Activated CD4-positive, alpha-beta memory T cell treated with anti-CD3 and anti-CD28 coated beads for 36 hours (primary cell): ENCODE measurements around the gene FOXP1. TPM values are rescaled to one million over a fixed set of nuclear protein-coding genes. Genes with fewer than 3 reads are reported as not detected.

Source experiments
- CTCF ChIA-PET: fragments of 350-600 bp; sonication (Branson Sonifier 250); formaldehyde crosslinking; loops from one replicate; lab custom pipeline; 2021; ENCODE audit warnings: antibody characterized with exemption, inconsistent platforms; lab: Charles Lee
- POLR2A ChIA-PET: fragments of 350-600 bp; sonication (Branson Sonifier 250); formaldehyde crosslinking; loops from one replicate; lab custom pipeline; 2021; ENCODE audit warnings: antibody characterized with exemption; lab: Charles Lee
- DNase-seq: peaks from one replicate; pipeline ENCODE4 v3.0.0-alpha.2; 2020
- H3K27ac Mint-ChIP-seq: one replicate; pipeline ENCODE4 v1.8.0; 2021; ENCODE audit warnings: mixed read lengths
- H3K27me3 Mint-ChIP-seq: one replicate; pipeline ENCODE4 v1.8.0; 2021; ENCODE audit warnings: mixed read lengths
- H3K36me3 Mint-ChIP-seq: one replicate; pipeline ENCODE4 v1.8.0; 2021; ENCODE audit warnings: mixed read lengths
- H3K4me1 Mint-ChIP-seq: one replicate; pipeline ENCODE4 v1.8.0; 2021; ENCODE audit warnings: low read depth, mixed read lengths
- H3K4me3 Mint-ChIP-seq: one replicate; pipeline ENCODE4 v1.8.0; 2021; ENCODE audit warnings: mild to moderate bottlenecking, mixed read lengths
- H3K9me3 Mint-ChIP-seq: one replicate; pipeline ENCODE4 v1.8.0; 2021; ENCODE audit warnings: mixed read lengths
- intact Hi-C: fragments of 100-400 bp; cut with micrococcal nuclease; formaldehyde crosslinking; loops from one replicate; pipeline ENCODE4 v1.15.1; 2023
- microRNA-seq: library from miRNA; unstranded; fragments of <30 nt; microRNA quantifications from one replicate; pipeline ENCODE4 v1.2.0, GENCODE V29; 2022; ENCODE audit warnings: borderline number of aligned reads, borderline microRNAs expressed, borderline replicate concordance
- total RNA-seq, 2 experiments: library from RNA; stranded (reverse); gene quantifications; one replicate each; pipeline ENCODE4 v1.2.3, GENCODE V29; 2021

The FOXP1 gene
- total RNA-seq, 2 experiments from 2014 or later, result 94.4 to 102 TPM

DNA sequence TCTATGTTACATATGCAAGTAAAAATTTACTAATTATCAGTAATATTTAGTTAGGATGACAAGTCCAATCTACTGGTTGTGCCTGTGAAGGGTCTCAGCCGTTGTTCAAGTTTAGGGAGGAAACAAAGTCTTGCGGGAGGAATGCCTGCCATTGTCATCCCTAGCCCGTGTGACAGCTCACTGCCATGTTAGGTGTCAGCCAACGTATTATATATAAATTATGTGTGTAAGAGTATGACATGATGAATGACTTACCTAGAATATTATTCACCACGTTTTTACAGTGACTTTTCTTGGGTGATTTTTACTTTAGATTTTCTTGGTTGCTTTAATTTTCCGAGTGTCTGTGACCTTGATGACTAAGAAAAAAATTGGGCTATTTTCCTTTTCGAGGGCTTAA is 656.7 kb downstream of the FOXP1 start:
- Mint-ChIP-seq H3K4me1 (no peaks in the 10 kb centered on the region), H3K27ac (no peak overlapping the region), H3K27me3 (no peaks in the 10 kb centered on the region), H3K36me3 (no peaks in the 10 kb centered on the region), H3K4me3 (no peak overlapping the region), H3K9me3 (peaks cover 7% of the 10 kb centered on the region)
- DNase-seq, result no peak
- intact Hi-C loops, result no loop called here
- ChIA-PET POLR2A (no interaction called here), CTCF (no interaction called here)

DNA sequence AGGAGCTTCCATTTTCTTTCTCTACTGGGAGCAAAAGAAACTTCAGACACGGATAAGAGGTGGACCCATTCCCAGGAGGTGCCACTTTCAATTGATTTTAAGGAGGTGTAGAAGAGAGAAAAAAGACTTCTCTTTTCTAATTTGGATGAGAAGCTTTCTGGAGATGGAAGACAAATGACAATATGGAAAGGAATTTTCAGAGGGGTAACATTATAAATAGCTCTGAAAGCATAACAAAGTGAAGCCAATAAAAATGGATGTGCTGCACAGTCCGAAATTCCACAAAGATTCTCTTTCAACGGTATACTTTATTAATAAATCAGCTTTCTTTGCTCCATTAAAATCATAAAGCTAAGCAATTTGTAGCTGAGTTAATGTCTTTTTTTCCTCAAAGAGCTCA is 663.9 kb downstream of the FOXP1 start:
- Mint-ChIP-seq H3K27ac (no peak overlapping the region), H3K9me3 (peaks cover 7% of the 10 kb centered on the region), H3K4me1 (no peaks in the 10 kb centered on the region), H3K4me3 (no peak overlapping the region), H3K36me3 (no peaks in the 10 kb centered on the region), H3K27me3 (peaks cover 3% of the 10 kb centered on the region)
- no peak for DNase-seq
- POLR2A ChIA-PET, result no interaction called here
- intact Hi-C loops, result no loop called here
- CTCF ChIA-PET, result no interaction called here

DNA sequence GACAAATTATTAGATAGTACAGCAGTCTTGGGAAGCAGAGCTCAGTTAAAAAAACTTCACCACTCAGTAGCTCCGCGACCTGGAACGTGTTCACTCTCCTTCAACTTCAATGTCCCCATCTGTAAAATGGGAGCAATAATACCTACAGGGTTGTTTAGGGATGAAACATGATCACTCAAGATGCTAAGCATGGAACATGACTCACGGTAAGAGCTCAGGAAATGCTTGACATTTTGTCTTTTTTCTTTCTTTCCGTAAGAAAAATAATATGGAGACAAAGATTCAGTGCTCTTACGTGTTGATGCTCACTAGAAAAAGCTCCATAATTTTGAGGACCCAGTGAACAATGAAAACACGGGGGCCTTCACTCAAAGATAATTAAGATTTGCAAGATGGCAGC is 664.4 kb downstream of the FOXP1 start:
- intact Hi-C loops, result no loop called here
- Mint-ChIP-seq H3K27me3 (peaks cover 3% of the 10 kb centered on the region), H3K9me3 (peaks cover 7% of the 10 kb centered on the region), H3K36me3 (no peaks in the 10 kb centered on the region), H3K4me3 (no peak overlapping the region), H3K27ac (no peak overlapping the region), H3K4me1 (no peaks in the 10 kb centered on the region)
- DNase-seq, result no peak
- POLR2A ChIA-PET, result no interaction called here
- CTCF ChIA-PET, result no interaction called here

DNA sequence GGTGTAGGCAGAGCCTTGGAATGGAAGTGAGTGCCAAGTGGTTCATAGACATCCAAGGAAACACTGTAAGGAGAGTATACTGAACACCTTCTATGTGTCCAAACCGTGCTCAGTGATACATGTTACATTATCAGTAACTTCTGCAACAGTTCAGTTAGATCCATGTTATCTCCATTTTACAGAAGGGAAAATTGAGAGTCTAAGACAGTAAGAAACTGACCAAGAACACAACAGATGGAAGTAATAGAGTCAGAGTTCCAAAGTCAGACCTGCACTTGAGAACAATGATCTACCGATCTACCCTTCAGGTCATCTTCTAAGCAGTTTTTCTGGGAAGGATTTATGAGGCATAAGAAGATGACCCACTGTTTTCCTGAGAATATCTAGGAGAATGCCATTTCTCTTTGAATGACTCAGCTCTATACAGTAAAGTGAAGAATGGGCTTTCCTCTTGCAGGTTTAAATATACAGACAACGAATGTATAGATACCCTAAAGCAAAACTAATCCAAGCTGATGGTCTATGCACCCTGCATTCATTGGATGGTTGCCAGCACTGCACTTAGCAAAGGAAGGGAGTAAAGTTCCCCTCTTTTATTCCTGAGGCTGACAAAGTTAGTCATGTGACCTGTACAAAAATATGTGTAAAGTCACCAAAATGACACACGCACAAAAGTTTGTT is 667.0 kb downstream of the FOXP1 start:
- no peaks in the 10 kb centered on the region for H3K36me3 Mint-ChIP-seq
- ChIA-PET POLR2A (no interaction called here), CTCF (no interaction called here)
- H3K27me3 Mint-ChIP-seq, result peaks cover 5% of the 10 kb centered on the region
- no peaks in the 10 kb centered on the region for H3K9me3 Mint-ChIP-seq
- no peak overlapping the region for H3K4me3 Mint-ChIP-seq
- no peak for DNase-seq
- intact Hi-C loops, result no loop called here
- H3K4me1 Mint-ChIP-seq, result no peaks in the 10 kb centered on the region
- H3K27ac Mint-ChIP-seq, result no peak overlapping the region

DNA sequence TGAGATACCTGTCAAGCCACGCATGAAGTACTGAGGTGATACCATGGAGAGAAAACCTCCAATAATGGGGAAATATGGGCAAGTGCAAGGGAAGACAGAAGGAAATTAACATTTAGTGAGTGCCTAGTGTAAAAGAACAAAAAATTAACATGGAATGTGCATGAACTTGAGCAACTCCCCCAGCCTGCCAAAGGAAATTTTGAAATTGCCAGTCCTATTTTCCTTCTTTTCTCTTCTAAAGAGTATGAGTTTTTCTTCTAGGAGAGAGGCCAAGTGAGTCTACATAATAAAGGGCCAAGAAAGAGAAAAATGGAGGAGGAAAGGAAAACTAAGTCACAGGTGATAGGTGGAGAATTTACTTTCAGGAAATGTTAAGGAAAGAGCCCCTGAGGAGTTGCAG is 668.7 kb downstream of the FOXP1 start:
- no peaks in the 10 kb centered on the region for H3K36me3 Mint-ChIP-seq
- no peak overlapping the region for H3K27ac Mint-ChIP-seq
- DNase-seq, result no peak
- ChIA-PET POLR2A (no interaction called here), CTCF (no interaction called here)
- H3K27me3 Mint-ChIP-seq, result peaks cover 8% of the 10 kb centered on the region
- H3K4me3 Mint-ChIP-seq, result no peak overlapping the region
- intact Hi-C loops, result no loop called here
- H3K4me1 Mint-ChIP-seq, result no peaks in the 10 kb centered on the region
- H3K9me3 Mint-ChIP-seq, result no peaks in the 10 kb centered on the region

DNA sequence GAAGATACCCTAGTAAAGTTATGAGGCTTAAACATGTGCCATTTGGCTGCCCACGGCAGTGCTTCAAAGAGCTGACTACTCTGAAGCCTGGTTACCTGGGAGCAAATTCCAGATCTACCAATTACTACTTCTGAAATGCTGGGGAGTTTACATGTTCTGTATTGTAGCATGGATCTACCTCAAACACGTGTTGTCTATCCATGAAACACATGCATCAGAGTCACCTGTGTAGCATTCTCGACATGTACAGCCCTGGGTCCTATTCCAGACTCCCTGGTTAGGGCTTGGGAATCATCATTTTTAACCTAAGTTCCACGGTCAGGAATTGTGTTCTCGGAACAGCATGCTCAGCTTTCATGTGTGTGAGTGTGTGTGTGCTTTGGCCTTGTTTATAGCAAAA is 671.8 kb downstream of the FOXP1 start:
- no peaks in the 10 kb centered on the region for H3K9me3 Mint-ChIP-seq
- no peaks in the 10 kb centered on the region for H3K36me3 Mint-ChIP-seq
- H3K4me3 Mint-ChIP-seq, result no peak overlapping the region
- H3K4me1 Mint-ChIP-seq, result no peaks in the 10 kb centered on the region
- ChIA-PET POLR2A (no interaction called here), CTCF (no interaction called here)
- DNase-seq, result no peak
- intact Hi-C loops, result no loop called here
- no peak overlapping the region for H3K27ac Mint-ChIP-seq
- peaks cover 8% of the 10 kb centered on the region for H3K27me3 Mint-ChIP-seq

DNA sequence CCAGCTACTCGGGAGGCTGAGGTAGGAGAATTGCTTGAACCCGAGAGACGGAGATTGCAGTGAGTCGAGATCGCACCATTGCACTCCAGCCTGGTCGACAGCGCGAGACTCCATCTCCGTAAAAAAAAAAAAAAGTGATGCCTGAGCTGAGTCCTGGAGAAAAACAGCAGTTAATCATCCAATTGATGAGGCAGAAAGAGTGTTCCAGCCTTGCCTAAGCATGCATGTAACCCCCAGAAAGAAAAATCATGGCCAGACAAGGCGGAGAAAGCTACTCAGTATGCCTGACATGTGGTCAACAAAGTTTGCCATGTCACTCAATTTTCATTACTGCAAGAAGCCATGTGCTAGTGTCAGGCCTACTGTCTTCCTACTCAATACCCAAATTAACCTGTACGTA is 678.0 kb downstream of the FOXP1 start:
- intact Hi-C loops, result no loop called here
- no peak overlapping the region for H3K27ac Mint-ChIP-seq
- no peak for DNase-seq
- POLR2A ChIA-PET, result no interaction called here
- H3K9me3 Mint-ChIP-seq, result no peaks in the 10 kb centered on the region
- H3K4me1 Mint-ChIP-seq, result no peaks in the 10 kb centered on the region
- no peak overlapping the region for H3K4me3 Mint-ChIP-seq
- H3K36me3 Mint-ChIP-seq, result no peaks in the 10 kb centered on the region
- H3K27me3 Mint-ChIP-seq, result peaks cover 15% of the 10 kb centered on the region
- CTCF ChIA-PET, result no interaction called here

Small RNA genes within 50 kb of the gene (microRNA-seq; reads per million reads assigned to microRNA genes)
- 2.8 reads per million for gene MIR1284

Other genes starting within 250 kb of the FOXP1 start
- gene EIF4E3, start 141.7 kb upstream of the FOXP1 start, total RNA-seq, result 10 to 100 TPM; 36.7 to 37.6 TPM
- 1 to 10 TPM; 1.2 to 1.3 TPM for gene GPR27, start 170.1 kb upstream of the FOXP1 start, total RNA-seq
- gene PROK2, start 201.4 kb upstream of the FOXP1 start, total RNA-seq, result under 1 TPM; 0.26 to 0.44 TPM